ENCODE measurements around the gene SLC7A7. TPM values are rescaled to one million over a fixed set of nuclear protein-coding genes. Genes with fewer than 3 reads are reported as not detected.
"Not testable (repeated sequence)": the region's sequence is repeated elsewhere in the genome, so short reads cannot be mapped to it uniquely, and the experiment has no call there.

The SLC7A7 gene
- 25.7 TPM for polyA plus RNA-seq (ENCODE audit: insufficient read length)

DNA sequence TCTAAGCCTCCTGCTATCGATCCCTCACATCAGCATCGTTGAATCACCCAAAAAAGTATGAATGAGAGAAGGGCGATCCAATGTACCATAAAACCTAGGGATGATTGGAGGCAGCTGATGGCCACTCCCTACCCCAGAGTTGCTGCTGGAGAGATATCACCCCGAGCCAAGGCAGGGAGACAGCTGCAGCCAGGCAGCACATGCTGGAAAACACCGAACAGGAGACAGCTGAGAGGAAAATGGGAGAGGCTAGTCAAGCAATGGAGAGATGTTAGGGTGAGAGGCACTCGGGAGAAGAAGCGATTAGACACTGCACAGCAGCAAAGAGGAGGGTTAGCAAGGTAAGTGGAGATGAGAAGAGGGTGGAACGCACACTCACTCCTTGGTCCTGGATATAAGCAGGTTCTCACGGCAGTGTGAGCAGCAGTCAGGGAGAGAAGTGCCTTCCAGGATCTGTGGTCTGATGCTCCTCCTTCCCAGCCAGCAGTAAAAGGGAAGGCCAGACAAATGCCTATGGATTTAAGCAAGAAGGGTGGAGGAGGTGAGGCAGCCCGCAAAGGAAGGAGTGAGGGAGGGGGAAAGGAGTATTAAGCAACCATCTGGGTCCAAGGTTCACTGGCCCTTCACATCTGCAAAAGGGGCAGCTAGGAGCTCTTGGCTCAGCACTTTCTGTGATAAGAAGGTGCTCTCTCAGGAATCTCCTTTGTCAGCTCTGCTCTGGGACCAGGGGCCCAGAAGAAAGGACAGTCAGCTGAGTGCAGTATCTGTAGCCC is at the start of gene SLC7A7:
Gene SLC7A7, minus strand, starts transcription at position 495 of the 773 bp plus-strand sequence. CDS start 2,037 bp downstream, outside the sequence.
- no peak for DNase-seq (ENCODE audit: low read depth)

GRCh38 chr14:22864979-22865378 is 49.7 kb upstream of the SLC7A7 start:
- no peak for DNase-seq (ENCODE audit: low read depth)

GRCh38 chr14:22861651-22862050 is 46.4 kb upstream of the SLC7A7 start:
- no peak for DNase-seq (ENCODE audit: low read depth)

- not testable (repeated sequence) for DNase-seq (ENCODE audit: low read depth)
Observed at GRCh38 chr14:22860377-22860776, 45.1 kb upstream of the SLC7A7 start.

DNA sequence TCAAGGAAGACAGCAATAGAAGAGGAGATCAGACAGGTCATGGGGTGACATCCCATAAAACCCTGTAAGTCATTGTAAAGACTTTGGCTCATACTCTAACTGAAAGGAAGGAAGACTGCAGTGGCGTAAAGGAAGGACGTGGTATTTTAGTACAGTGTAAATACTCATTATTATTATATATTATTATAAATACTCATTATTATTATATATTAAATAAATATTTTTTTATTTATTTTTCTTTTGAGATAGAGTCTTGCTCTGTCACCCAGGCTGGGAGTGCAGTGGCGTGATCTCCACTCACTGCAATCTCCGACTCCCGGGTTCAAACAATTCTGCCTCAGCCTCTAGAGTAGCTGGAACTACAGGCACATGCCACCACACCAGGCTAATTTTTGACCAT is 41.2 kb upstream of the SLC7A7 start:
- no peak for DNase-seq (ENCODE audit: low read depth)

GRCh38 chr14:22854963-22855724 is 39.9 kb upstream of the SLC7A7 start:
- no peak for DNase-seq (ENCODE audit: low read depth)

DNA sequence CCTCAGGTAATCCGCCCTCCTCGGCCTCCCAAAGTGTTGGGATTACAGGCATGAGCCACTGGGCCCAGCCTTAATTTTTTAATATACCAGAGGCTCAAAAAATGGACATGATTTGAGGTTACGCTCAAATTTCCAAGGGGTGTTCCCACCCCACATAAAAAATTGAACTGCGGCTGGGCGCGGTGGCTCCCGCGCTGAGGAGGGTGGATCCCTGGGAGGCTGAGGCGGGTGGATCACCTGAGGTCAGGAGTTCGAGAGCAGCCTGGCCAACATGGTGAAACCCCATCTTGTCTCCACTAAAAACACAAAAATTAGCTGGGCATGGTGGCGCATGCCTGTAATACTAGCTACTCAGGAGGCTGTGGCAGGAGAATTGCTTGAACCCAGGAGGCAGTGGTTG is 39.1 kb upstream of the SLC7A7 start:
- not testable (repeated sequence) for DNase-seq (ENCODE audit: low read depth)

- DNase-seq (ENCODE audit: low read depth): no peak
Observed at GRCh38 chr14:22852940-22853767, 37.9 kb upstream of the SLC7A7 start.

- DNase-seq (ENCODE audit: low read depth): no peak
Observed at GRCh38 chr14:22852599-22852939, 37.3 kb upstream of the SLC7A7 start.

GRCh38 chr14:22852178-22852577 is 36.9 kb upstream of the SLC7A7 start:
- not testable (repeated sequence) for DNase-seq (ENCODE audit: low read depth)

DNA sequence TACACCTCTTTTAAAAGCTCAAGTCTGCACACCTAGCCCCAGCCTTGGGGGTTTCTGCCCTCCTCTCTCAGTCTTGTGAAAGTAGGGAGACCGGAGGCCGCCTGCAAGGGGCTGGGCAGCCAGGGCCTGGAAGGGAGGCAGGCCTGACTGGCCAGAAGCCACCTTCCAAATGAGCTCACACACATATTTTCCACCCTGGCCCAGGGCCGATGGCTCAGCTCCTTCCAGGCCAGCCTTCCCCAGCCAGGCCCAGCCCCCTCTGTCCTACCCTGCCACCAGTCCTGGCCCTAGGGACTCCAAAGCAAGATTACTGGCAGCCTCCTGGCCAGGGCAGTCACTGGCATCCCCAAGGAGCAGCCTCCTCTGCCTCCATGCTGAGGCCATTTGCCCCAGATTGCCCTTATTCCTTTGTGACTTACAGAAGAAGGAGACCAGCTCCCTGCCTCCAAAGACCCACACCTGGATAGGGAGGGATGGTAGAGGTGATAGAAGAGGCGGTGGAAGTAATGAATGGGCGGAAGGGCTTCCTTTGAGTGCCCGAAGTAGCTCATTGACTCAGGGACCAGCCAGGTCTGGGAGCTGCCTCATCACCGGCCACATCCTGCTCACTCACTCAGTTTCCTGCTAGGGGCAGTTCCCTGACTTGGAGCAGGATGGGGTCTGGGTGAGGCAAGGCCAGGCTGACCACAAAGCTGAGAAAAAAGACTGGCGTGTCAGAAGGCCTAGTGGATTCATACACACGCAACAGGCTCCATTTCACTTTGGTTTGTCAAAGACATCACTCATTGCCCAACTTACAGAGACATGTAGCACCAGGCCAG is 35.9 kb upstream of the SLC7A7 start:
- peak; percentile 77 for DNase-seq (ENCODE audit: low read depth)

DNA sequence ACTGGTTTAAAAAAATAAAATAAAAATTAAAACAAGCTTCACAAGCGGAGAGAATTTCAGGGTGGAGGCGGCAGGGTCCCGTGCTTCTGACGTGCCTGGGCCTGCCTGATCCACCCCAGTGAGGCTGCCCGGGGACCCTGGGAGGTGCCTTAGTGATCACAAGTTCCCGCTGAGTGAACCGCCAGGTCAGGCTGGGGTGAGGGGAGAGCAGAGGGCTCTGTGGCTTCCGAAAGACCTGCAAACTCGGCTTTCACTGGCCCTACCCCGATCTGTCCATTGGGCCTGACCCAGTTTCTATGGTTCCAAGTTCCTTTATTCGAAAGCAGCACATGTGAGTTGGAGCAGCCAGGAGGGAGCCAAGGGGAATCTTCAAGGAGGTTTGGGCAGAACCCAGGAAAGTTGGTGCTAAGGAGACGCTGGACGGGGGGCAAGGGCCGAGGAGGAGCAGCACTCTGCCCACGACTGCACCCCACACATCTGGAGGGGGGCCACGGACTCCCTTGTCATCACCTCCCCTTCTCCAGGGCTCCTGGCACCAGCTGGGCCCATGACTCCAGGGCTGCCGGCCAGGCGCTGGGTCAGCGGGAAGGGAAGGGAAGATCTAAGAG is 34.1 kb upstream of the SLC7A7 start:
- peak; percentile 66 for DNase-seq (ENCODE audit: low read depth)

- peak; percentile 90 for DNase-seq (ENCODE audit: low read depth)
Observed at GRCh38 chr14:22848351-22849164, 33.3 kb upstream of the SLC7A7 start.

GRCh38 chr14:22847661-22848341 is 32.6 kb upstream of the SLC7A7 start:
- no peak for DNase-seq (ENCODE audit: low read depth)

- no peak for DNase-seq (ENCODE audit: low read depth)
Observed at GRCh38 chr14:22846811-22847307, 31.6 kb upstream of the SLC7A7 start.

DNA sequence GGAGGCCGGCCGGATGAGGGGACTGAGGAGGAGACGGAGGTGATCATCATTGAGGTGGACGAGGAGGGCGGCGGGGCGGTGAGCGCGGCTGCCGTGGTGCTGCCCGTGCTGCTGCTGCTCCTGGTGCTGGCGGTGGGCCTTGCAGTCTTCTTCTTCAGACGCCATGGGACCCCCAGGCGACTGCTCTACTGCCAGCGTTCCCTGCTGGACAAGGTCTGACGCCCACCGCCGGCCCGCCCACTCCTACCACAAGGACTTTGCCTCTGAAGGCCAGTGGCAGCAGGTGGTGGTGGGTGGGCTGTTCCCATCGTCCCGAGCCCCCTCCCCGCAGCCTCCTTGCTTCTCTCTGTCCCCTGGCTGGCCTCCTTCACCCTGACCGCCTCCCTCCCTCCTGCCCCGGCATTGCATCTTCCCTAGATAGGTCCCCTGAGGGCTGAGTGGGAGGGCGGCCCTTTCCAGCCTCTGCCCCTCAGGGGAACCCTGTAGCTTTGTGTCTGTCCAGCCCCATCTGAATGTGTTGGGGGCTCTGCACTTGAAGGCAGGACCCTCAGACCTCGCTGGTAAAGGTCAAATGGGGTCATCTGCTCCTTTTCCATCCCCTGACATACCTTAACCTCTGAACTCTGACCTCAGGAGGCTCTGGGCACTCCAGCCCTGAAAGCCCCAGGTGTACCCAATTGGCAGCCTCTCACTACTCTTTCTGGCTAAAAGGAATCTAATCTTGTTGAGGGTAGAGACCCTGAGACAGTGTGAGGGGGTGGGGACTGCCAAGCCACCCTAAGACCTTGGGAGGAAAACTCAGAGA is 30.8 kb upstream of the SLC7A7 start:
- no peak for DNase-seq (ENCODE audit: low read depth)

- no peak for DNase-seq (ENCODE audit: low read depth)
Observed at GRCh38 chr14:22845103-22845394, 29.8 kb upstream of the SLC7A7 start.
